Amygdala (tissue), 56 donors: ENCODE results near the gene SMAD6.

ENCODE experiments used
- DNase-seq, 56 donors: peaks; one replicate each; lab custom pipeline; 2025; lab: John Stamatoyannopoulos, UW

Gene SMAD6

GRCh38 chr15:66701422-66702034 is 508 bp upstream of the SMAD6 start:
- peak in 5 of 56 donors; percentile 25 to 51 (median 44) for DNase-seq

GRCh38 chr15:66702787-66703539 is 927 bp downstream of the SMAD6 start:
- no peak for DNase-seq

DNA sequence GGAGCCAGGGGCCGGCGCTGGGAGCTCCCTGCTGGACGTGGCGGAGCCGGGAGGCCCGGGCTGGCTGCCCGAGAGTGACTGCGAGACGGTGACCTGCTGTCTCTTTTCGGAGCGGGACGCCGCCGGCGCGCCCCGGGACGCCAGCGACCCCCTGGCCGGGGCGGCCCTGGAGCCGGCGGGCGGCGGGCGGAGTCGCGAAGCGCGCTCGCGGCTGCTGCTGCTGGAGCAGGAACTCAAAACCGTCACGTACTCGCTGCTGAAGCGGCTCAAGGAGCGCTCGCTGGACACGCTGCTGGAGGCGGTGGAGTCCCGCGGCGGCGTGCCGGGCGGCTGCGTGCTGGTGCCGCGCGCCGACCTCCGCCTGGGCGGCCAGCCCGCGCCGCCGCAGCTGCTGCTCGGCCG is 1.5 kb downstream of the SMAD6 start:
- DNase-seq = peak in 3 of 56 donors; percentile 8 to 16 (median 13)

GRCh38 chr15:66704019-66704802 is 2.2 kb downstream of the SMAD6 start:
- no peak for DNase-seq

DNA sequence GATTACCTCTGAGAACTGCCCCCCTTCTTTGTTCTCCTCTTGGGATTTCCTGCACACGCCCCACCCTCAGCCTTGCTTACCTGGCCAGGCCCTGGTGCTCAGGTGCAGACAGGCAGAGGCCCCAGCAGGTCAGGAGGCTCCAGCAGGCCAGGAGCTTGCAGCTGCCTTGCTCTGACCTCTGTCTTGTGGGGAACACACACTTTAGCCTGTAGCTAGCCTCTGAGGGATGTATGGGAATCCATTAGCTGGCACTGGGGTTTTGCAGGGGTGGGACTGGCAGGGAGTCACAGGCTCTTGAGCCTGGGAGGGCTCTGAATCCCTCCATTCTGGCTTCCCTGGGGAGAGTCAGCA is 2.7 kb downstream of the SMAD6 start:
- no peak for DNase-seq

DNA sequence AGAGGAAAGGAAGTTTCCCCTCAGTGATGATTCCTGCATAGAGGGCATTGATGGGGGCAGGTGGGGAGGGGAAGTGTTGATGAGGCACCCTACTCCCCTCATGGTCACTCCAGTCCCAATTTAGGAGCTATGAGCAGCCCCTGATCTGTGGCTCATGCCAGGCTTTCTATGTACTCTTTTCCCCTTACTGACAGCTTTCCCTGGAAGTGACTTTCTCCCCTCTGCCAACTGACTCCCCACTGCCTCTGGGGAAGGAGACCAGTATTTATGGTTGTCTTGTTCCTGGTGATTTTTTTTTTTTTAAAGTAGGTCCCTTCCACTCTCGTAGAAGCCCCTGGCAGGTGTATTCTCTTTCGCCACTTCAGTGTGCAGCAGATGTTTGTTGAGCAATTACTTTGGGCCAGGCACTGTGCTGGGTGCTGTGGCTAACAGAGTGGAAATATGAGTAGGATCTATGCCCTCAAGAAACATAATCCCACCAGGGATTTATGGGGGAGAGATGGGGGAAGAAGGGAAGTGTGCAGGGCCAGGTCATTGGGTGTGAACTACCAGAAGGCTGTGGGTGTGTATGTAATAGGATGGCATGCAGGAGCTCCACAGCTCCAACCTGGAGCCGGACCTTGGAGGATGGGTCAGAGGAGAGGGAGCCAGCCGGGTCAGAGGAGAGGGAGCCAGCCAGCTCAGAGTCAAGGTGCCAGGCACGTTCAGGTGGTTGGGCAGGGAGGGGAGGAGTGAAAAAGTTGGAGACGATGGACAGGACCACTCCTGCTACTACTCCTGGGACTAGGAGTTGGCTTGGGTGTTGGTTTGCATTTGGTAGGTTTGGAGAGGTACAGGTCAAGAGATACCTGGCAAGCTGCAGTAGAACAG is 3.5 kb downstream of the SMAD6 start:
- no peak for DNase-seq

- no peak for DNase-seq
These were observed 4.2 kb downstream of the SMAD6 start for GRCh38 chr15:66706225-66706732.

DNA sequence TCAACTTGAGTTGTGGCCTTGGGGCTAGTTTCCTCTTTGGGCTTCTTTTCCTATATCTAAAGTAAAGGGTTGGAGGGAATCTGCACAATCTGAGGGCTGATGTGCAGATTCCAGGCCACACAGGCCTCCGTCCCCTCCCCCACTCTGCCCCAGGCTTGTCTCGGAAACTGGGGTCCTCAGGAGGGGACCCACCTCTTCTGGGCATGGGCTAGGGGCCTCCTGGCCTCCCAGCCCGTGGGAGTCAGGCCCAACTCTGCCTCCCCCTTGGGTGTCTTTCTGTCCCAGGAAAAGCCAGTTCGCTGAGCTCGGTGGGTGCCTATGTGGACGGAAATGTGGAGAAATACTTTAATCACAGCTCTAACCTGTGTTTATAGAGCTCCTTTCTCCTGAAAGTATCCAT is 4.8 kb downstream of the SMAD6 start:
- no peak for DNase-seq

- DNase-seq = peak in 5 of 56 donors; percentile 12 to 34 (median 24)
These were observed 5.5 kb downstream of the SMAD6 start for GRCh38 chr15:66707310-66708082.

DNA sequence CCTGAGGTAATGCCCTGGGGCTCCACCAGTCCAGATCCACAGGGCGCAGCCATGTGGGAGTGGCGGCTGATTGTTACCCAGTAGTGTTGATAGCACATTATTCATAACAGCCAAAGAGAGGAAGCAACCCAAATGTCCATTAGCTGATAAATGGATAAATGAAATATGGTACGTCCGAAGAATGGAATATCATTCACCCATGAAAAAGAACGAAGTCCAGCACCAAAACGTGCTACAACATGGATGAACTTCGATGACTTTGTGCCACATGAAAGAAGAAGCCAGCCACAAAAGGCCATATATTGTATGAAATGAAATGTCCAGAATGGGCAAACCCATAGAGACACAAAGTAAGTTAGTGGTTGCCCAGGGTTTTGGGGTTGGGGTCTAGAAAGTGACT is 6.4 kb downstream of the SMAD6 start:
- no peak for DNase-seq

DNA sequence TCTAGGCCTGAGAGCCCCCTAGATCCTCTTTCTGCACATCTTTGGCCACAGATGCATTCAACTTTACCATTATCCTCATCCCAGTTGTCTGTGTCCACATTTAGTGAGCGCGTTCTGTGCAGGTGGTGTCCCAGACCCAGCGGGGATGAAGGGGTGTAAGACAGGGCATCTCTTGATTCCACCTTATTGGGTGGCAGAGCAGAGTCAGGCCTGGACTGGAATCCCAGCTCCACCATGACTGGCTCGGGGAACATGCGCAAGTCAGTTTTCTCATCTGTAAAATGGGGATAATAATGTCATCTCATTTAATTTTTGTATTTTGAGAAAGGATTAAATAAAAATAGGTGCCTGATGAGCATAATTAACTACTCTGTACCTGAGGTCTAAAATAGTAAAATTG is 7.8 kb downstream of the SMAD6 start:
- DNase-seq = no peak

DNA sequence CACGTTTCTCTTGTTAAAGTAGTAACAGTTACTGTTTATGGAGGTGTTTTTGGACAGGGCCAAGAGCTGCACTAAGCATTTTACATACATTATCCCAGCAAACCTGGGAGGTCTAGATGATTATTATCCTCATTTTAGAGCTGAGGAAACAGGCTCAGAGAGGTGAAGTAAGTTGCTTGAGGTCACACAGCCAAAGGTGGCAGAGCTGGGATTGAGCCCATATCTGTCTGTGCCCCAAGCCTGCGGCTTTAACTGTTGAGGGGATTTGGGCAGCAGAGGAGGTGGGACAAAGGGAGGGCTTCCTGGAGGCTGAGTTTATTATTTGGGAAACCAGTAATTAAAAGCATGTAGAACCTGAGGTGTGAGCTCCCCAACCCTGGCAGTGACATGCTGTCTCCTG is 9.2 kb downstream of the SMAD6 start:
- DNase-seq = no peak

DNA sequence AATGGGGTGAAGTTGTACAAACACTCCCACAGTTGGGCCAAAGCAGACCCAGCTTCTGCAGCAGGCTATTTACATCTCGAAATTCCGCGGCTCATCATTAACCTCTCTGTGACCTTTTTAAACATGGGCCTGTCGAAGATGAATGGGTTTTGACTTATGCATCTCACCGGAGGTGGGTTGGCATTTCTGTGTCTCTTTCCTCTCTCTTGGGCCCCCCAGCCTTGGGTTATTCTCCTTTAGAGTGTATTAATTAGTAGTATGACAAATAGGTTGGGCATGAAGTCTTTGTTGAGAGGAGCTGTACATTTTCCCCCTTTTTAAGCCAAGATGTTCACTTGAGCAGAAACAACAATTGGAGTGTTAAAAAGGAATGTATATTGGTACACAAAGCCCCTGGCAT is 9.8 kb downstream of the SMAD6 start:
- DNase-seq = no peak

DNA sequence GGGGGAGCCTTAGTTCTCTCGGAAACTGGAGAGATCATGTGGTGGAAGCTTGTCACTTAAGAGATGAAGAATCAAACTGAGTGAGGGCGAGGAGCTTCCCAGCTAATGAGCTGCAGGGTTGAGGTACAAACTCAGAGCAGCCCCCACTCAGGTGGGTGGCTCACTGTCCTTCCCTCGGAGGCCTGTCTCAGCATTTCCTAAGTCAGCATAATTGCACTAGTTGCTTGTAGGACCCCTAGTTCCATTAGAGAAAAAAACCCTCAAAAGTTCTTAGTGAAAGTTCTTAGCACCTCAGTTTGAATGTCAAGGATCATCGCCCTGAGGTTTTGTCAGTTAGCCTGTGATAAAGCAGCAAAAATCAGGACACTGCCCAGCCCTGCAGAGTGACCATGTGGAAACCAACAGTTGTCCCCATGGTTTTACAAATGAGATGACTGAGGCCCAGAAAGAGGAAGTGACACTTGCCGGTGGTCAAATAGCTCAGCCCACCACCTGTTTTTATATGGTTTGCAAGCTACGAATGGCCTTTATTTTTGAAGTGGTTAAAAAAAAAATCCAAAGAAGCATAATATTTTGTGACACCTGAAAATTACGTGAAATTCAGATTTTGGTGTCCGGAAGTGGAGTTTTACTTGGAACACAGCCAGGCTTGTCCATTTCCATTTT is 11.9 kb downstream of the SMAD6 start:
- no peak for DNase-seq

- DNase-seq = peak in 5 of 56 donors; percentile 9 to 25 (median 17)
These were observed 12.5 kb downstream of the SMAD6 start for GRCh38 chr15:66714543-66714981.

DNA sequence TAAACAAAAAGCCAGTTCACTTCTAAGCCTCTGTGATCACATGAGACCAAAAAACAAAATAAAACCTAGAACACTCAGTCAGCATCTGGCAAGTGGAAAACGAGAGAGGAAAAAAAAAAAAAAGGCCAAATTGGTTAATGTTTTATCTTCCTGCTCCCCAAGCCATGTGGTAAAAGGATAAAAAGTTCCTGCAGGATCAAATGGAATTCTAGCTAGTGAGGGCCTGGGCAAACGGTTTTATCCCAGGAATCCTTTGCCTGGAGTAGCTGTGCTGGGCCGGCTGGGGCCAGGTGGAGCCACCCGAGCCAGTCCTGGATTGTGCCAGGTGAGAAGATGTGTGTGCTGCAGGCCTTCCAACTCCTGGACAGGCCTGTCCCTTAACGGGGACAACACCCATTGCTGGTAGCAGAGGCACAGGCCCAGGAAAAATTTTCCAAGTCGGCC is 13.2 kb downstream of the SMAD6 start:
- no peak for DNase-seq

GRCh38 chr15:66715720-66716655 is 14.0 kb downstream of the SMAD6 start:
- no peak for DNase-seq

DNA sequence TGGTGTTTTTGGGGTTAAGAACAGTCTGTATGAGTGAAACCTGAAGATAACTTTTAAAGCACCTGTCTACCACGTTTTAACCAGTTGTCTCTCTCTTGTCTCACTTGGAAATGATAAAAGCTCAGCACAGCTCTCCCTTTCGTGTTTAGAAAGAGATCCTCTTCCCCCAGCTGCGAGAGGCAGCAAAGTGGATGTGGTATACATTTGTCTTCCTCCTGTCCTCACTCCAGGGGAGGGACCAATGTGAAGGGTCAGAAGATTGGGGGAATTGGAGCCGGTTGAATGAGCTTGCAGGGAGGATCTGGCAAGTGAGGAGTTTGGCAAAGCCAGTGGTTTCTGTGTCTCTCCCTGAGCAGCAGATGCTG is 14.6 kb downstream of the SMAD6 start:
- no peak for DNase-seq
